ENCODE measurements around the gene SUPT3H.

Gene SUPT3H

DNA sequence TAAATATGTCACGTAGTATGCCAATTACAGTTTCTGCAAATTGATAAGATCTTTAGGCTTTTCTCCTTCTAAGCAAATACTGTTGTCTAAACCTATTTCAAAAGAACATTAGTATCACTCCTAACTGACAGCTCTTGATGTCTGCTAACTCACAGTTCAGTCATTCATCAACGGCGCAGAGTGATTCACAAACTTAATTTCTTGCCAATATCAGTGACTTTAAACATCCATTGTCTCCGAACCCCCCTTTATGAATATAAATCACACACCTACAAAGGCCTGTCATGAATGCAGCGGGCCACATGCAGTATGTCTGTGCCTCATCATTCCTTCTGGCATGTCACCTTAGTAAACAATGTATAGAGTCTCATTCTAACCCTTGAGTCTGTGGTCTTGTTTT lies 569.6 kb downstream of the SUPT3H start:
- DNase-seq, result no peak

DNA sequence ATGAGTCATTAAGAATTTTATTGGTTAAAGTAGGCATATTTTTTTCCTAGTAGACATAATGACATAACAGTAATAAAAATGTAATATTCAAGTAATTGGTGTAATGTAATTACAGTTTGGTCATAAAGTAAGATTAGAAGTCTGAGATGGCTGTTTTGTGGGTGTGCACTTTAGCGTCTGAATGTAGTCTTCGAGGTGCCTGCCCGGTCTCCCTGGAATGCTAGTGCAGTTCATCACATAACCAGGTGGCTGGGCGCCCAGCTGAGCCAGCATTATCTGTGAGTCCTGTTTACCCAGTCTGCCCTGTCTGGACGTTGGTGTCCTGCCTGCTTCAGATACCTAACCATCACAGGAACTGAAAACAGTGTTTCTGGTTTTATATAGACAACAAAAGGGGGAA lies 571.1 kb downstream of the SUPT3H start:
- DNase-seq, result no peak

DNA sequence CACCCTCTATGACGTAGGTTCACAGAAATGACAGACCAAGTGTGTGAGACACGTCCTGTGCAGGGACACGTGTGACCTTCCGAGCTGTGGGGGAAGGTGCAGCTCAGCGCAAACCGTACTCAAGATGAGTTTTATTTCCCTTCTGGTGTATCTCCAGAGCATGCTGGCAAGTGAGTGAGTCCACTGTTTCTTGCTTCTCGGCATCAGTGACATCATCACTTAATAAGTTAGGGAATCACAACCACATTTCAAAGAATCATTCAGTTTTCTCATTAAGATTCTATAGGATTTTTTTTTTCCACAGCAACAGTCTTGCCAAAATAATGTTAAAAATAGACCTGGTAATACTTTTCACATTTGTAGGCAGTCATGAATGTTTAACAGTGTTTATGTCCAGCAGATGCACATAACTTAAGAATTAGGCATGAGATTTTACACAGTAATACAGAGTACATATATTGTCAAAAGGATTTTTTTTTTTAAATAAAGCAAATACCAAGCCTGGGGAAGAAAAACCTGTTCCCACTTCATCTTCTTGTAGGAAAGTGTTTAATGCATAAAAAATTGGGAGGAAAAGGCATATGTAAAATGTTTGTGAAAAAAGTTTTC lies 572.4 kb downstream of the SUPT3H start:
- DNase-seq, result no peak

DNA sequence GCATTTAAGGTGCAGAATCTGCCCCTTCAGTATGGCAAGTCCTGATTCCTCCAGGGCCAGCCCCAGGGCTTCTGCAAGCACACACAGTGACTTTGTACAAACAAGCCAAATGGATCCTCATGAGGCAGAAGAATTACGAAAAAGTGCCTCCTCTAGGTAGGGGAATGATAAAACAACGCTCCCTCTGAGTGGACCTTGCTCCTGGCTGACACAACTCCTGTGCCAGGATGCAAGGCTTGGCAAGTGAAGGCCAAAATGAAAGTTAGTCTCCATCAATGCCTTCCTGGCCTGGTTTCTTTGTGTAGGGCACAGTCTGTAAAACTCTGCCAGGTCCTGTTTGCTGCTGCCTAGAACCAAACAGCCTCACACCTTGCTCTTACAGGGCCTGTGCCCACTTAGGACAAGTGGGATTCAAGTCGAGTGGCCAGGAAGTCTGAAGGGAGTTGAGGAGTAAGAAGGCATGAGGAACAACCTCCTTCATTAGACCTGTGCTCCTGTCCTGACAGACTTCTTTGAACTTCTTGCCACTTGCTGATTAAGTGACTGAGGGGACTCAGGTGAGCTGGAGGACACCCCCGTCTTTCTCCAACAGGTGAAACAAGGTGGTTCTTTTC lies 573.1 kb downstream of the SUPT3H start:
- no peak for DNase-seq

GRCh38 chr6:44804016-44804415 lies 573.7 kb downstream of the SUPT3H start:
- DNase-seq, result no peak

- DNase-seq, result no peak
Measured at GRCh38 chr6:44800784-44801592, 576.7 kb downstream of the SUPT3H start.

- no peak for DNase-seq
Measured at GRCh38 chr6:44800171-44800783, 577.5 kb downstream of the SUPT3H start.

GRCh38 chr6:44797746-44798145 lies 580.0 kb downstream of the SUPT3H start:
- no peak for DNase-seq

DNA sequence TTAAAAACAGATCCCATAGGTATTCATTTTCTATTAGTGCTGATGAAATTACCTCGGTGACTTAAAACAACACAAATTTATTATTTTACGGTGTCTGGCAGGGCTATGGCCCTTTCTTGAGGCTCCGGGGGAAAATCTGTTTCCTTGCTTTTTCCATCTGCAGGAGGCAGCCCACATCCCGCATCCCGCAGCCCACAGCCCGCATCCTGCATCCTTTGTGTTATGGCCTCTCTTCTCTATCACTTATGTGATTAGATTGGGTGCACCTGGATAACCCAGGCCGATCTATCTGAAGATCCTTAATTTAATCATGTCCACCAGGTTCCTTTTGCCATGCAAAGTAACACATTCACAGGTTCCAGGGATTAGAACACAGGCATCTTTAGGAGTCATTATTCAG lies 582.4 kb downstream of the SUPT3H start:
- no peak for DNase-seq

- DNase-seq, result no peak
Measured at GRCh38 chr6:44789806-44790205, 587.9 kb downstream of the SUPT3H start.

DNA sequence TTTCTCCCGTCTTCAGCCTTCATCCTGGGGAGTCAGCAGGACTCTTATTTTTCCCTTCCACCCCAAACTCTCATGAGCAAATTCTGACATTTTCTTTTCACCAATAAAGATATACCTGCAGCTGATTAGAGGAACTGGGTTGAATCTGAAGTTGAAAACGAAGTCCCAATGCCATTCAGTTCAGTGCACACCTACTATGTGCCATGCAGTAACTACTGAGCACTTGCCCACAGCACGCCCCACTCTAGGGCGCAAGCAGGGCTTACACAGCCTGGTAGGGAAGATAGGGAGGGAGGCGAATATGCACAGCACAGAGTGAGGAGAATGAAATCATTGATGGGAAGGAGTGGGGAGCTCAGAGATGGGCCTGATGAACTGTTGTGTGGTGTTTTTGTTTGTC lies 588.7 kb downstream of the SUPT3H start:
- DNase-seq, result no peak

DNA sequence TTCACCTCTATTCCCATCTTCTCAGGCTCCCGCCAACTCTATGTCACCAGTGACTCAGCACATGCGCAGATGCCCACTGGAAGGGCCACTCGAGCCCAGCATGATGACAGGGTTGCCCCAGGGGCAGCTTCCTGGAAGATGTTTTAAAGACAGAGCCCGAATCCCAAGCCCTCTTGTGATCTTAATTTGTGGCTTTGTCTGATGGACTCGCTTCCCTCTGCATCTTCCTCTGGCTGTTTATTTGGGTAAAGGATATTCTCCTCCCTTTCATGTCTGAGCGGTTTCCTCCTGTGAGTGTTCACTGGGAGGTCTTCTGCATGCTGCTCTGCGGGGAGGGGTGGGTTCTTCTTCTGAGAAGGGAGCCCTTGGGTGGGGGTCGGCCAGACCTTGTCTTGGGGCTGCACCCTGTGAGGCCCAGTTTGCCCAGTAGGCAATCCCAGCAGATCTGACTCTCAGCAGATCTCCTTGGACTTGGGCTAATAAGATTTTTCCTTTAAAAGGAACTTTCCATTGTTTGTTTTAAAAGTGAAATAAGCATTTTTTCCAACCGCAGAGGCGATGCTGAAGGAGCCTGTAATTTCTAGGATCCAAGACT lies 589.2 kb downstream of the SUPT3H start:
- DNase-seq, result no peak

DNA sequence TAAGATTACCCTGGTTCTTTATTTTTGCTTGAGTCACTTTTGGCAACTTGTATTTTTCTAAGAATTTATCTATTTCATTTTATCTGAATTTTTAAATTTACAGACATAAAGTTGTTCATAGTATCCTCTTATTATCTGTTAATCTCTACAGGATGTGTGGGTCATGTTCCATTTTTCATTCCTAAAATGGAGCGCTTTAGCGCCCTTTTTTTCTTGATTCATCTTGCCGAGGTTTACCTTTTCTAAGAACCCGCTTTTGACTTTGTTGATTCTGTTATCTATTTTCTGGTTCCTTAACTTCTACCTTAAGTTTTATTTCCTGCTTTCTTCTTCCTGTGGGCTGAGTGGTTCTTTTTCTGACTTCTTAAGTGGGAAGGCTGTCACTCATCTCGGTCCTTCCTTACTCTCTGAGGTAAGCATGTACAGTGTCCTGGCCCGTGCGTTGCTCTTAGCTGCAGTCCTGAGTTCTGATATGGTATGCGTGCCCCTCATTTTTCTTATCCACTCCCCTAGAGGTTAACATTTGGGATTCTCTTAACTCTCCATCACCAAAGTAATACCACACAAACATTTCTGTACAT lies 590.4 kb downstream of the SUPT3H start:
- no peak for DNase-seq

GRCh38 chr6:44785130-44785529 lies 592.6 kb downstream of the SUPT3H start:
- no peak for DNase-seq

GRCh38 chr6:44784195-44784594 lies 593.5 kb downstream of the SUPT3H start:
- no peak for DNase-seq

DNA sequence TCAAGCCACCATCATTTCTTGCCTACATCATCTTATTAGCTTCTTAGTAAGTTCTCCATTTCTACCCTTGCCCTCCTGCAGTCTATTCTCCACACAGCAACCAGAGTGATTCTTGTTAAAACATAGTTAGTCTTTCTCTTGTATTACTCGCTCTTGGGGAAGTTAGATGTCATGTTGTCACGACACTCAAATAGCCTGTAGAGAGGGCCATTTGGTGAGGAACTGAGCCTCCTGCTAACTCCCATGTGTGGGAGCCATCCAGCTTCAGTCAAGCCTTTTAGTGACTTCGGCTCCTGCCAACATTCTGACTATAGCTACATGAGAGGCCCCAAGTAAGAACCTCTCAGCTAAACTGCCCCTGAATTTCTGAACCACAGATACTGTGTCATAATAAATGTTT lies 594.8 kb downstream of the SUPT3H start:
- DNase-seq, result no peak

GRCh38 chr6:44781912-44782597 lies 595.7 kb downstream of the SUPT3H start:
- no peak for DNase-seq

DNA sequence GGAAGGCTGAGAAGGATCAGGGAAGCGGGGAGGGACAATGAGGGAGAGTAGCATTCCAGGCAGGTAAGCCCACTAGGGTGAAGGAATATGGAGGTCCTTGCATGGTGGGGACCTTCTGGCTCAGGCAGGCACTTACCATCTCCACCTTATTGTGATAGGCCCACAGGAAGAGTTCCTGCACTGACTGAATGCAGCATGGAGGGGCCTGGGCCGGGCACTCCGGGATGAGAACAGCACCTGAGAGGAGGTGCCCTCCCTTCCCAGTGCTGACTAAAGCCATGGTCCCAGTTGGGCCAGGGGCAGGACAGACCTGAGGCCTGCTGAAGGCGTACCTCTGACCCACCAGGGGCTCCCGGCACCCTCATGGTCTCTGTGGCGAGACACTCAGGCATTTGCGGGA lies 597.6 kb downstream of the SUPT3H start:
- DNase-seq, result no peak

GRCh38 chr6:44779130-44779826 lies 598.5 kb downstream of the SUPT3H start:
- DNase-seq, result no peak

Data from activated effector memory CD4-positive, alpha-beta T cell treated with Interleukin-2 at 50 U/mL for 16 hours (primary cell).